GM18907 (cell line): ENCODE measurements around the gene PADI1.

Experiments
- ATAC-seq: cut with Tn5 transposase; IDR thresholded peaks from one replicate; pipeline ENCODE4 v1.9.1; 2021; ENCODE audit warnings: mild to moderate bottlenecking, moderate library complexity; ENCODE audit not compliant: unreplicated experiment

The PADI1 gene, protein sequence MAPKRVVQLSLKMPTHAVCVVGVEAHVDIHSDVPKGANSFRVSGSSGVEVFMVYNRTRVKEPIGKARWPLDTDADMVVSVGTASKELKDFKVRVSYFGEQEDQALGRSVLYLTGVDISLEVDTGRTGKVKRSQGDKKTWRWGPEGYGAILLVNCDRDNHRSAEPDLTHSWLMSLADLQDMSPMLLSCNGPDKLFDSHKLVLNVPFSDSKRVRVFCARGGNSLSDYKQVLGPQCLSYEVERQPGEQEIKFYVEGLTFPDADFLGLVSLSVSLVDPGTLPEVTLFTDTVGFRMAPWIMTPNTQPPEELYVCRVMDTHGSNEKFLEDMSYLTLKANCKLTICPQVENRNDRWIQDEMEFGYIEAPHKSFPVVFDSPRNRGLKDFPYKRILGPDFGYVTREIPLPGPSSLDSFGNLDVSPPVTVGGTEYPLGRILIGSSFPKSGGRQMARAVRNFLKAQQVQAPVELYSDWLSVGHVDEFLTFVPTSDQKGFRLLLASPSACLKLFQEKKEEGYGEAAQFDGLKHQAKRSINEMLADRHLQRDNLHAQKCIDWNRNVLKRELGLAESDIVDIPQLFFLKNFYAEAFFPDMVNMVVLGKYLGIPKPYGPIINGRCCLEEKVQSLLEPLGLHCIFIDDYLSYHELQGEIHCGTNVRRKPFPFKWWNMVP

DNA sequence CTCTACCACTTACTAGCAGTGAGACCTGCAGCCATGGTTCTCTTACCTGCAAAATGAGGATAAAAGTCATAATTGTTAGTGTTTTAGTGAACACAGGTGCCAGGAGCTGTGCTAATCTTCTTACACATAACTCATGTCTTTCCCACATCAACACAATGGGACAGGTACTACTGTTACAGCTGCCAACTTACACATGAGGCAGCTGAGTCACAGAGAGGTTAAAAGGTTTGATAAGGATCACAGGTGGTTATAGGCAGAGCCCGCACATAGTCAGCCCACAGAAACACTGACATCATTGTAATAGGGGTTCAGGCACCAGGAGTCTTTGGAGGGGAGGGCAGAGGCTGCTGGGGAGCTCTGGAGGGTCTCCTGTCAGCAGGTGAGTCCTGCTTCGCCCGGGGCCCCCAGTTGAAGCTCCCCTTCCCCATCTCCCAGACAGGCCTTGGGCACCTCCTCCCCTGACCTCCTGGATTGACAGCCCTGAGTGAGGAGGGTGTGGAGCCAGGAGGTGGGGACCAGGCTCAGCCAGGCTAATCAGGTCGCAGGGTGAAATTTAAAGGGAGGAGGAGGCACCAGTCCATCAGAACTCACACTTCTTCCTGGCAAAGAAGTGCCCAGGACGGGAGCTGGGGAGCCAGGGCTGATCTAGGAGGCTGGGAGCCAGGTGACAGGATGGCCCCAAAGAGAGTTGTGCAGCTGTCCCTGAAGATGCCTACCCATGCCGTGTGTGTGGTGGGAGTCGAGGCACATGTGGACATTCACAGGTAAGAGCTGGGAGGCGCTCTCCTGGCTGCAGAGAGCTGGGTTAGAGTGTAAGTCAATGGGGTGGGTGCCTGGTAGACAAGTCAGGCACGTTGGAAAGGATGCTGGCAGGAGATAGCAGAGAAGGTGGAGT lies at the start of gene PADI1:
TSS of gene PADI1 (plus strand) at position 583 of the 895 bp plus-strand sequence. CDS start at position 673, 90 bp downstream.
- ATAC-seq: no peak

DNA sequence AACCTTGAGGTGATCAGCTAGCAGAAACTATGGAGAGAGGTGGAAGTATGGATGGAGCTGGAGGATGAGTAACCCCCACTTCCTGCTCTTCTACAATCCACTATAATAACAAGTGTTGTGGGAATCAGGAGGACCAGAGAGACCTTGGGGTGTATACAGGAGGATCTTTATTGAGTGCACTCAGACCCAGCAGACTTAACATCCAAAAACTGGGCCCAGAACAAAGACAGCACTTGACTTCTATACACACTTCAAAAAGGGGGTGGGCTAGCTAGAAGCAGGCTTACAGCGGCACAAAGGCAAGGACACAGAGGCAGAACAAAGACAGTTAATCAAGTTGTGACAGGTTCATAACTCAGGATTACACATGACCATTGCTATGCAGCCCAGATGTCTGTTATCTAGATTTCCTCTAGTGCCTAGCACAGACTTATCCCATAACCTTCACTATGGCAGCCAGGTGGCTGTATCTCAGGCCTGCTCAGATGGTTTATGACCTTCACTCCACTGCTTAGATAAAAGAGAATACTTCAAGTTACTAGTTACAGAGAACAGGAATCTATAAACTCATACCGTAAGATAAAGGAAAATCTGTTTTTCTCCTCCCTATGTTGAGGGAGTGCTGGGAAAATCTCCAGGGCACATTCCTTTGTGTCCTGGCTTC lies 49.5 kb upstream of the PADI1 start:
- ATAC-seq: no peak

DNA sequence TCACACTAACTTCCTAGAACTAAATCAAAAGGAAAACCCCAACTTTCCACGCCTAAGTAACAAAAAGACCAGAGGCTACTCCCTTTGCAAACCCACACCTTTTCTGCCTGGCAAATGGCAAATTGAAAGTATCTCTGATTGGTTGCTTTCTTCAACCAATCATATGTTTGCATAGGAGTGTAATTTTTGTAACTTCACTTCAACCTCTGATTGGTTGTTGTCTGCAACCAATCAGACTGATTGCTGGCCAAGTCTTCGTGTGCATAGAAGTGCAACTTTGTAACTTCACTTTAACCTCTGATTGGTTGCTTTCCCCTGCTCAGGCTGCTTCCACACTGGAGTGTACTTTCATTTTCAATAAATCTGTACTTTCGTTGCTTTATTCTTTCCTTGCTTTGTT lies 48.8 kb upstream of the PADI1 start:
- ATAC-seq: no peak

DNA sequence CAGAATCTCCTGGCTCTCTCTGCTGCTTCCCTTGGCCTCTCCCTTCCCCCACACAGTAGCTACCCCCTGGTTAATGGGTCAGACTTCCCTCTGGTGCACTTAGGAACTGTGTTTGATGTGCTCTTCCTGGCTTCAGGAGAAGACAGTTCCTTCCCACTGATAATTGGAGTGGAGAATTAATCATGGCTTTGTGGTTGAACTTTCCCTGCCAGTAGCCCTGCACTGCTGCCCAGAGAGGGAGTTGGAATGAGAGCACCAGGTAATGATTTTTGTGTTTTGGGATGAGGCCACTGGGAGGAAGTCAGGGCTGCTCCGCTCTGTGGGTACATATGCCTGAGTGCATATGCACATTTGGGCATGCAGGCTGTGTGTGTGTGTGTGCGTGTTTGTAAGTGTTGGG lies 46.0 kb upstream of the PADI1 start:
- ATAC-seq: no peak

DNA sequence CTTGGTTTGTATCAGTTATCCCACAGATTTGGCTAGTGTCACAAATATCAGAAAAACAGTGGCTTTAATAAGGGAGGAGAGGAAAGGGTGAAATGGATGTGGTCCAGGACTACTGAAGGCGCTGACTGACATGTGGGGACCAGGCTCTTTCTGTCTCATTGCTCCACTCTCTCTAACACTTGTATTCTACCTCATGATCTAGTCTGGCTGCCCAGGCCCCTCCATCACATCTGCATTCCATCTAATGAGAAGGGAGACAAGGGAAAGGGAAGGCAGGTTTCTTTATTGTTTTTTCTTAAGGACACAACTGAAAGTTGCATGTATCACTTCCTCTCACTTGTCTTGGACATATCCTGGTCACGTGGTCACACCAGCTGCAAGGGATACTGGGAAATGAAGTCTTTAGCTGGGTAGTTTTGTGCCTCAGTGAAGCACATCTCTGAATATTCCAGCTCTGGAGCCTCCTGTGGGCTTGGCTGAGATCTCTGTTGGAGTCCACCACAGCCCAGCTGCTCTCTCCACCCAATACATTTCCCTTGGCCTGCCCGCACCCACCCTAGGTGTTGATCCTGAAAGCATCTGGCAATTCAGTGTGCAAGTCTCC lies 43.7 kb upstream of the PADI1 start:
- no peak for ATAC-seq

DNA sequence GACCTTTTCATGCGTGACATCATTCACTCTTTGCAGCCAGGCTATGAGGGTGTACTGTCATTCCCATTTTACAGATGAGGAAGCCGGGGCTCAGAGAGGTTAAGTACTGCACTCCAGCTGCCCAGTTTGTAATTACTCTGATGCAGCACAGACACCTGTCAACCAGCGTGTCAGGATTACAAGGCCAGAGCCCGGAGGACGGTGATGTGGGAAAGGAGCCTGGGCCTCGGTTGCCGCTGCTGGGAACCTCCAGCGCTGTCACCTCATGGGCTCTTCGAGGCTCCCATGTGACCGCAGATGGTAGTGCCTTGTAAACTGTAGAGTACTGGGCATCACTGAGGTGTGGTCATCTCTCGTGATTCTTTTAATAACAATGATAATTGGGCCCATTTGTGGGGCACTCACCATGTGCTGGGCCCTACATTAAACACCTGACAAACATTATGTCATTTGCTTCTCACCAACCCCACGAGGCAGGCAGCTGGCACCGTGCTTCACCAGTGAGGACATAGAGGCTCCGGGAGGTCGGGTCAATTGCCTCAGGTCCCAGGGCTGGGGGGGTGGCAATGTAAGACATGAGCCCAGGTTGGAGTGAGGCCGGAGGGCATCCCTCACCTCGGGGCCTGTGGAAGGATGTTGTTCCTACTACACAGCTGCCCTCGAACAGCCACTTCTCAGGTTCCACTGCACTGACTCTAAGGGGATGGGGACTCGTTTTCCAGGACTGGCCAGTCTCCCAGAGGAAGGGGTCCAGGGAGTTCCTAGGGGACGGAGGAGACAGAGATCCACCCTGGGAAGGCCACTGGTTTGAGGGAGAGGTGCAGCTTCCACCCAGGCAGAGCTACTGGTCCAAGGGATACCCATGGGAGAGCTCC lies 42.8 kb upstream of the PADI1 start:
- no peak for ATAC-seq

DNA sequence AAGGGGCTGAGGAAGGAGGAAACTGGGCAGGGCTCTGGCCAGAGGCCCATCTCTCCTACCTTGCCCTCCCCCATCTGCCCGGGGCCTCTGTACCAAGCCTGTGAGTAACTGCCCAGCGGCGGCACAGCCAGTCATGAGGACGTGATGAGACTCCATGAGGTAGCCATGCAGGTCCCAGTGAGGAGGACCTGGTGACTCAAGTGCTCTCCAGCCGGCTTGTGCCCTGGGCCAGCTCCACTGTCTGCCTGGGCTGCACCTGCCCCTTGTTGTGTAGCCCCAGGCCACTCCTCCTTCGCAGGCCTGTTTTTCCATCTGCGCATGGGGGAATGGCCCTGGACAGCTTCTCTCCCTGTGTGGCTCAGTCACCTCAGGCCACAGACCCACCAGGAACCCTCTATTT lies 42.0 kb upstream of the PADI1 start:
- ATAC-seq: no peak

DNA sequence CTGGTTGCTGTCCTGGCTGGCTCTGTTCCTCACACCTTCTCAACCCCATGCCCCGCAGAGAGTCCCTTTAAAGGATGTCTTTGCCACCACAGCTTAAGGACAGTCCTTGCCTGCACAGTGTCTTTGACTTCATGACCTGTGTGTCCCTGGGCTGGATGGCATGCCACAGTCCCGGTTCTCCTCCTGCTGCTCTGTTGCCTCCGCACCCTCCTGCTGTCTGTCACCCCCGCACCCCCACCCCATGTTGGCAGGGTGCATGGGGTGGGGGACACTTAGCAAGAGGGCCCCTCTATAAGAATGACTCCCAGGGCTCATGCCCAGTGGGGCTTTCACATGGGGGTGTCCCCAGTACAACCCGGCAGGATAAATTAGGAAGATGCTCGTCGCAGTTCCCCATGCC lies 41.6 kb upstream of the PADI1 start:
- no peak for ATAC-seq

DNA sequence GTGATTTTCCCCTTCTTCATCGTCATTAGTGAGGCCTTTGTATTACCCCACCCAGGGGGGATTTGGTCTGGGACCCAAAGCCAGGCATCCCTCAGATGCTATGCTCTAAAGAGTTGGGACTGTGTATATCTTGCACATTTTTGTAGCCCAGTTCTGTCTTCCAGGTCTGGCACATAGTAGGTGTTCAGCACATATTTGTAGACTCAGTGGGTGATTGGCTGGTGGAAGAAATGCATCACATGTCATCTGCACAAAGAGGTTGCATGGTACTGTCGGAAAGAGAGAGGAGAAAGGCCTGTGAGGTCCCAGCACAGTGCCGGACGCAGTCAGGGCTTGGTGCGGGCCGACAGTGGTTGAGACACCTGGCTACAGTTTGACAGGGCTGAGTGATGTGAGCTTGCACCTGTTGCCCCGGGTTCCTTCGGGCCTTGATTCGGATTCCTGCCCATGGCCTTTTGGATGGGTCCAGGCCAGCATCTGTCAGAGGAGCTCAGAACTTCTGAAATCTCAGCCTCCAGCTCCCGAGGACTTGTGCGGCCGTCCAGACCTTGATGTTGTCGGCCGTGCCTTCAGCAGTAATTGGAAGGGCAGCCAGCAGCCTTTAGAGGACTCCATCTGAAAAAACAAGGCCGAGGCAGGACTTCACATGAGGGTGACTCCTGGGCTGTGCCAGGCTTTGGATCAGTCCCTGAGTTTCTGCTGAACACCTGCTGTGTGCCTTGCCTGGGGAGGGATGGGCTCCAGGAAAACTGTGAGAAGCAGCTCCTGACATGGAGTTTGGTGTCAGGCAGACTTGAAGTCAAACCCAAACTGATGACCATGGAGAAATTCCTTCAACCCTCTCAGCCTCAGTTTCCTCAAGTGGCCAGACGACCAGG lies 40.9 kb upstream of the PADI1 start:
- ATAC-seq: no peak

DNA sequence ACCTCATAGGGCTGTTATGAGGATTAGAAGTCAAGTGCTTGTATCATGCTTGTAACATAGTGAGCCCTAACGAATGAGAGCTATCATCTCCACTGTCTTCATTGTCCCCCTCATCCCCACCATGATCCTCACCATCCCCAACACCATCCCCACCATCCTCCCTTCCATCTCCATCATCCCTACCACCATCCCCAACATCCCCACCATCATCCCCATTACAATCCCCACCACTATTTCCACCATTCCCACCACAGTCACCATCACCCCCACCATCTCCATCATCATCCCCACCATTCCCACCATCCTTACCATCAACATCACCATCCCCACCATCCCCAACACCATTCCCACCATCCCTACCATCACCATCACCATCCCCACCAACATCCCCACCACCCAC lies 39.1 kb upstream of the PADI1 start:
- ATAC-seq: no peak

DNA sequence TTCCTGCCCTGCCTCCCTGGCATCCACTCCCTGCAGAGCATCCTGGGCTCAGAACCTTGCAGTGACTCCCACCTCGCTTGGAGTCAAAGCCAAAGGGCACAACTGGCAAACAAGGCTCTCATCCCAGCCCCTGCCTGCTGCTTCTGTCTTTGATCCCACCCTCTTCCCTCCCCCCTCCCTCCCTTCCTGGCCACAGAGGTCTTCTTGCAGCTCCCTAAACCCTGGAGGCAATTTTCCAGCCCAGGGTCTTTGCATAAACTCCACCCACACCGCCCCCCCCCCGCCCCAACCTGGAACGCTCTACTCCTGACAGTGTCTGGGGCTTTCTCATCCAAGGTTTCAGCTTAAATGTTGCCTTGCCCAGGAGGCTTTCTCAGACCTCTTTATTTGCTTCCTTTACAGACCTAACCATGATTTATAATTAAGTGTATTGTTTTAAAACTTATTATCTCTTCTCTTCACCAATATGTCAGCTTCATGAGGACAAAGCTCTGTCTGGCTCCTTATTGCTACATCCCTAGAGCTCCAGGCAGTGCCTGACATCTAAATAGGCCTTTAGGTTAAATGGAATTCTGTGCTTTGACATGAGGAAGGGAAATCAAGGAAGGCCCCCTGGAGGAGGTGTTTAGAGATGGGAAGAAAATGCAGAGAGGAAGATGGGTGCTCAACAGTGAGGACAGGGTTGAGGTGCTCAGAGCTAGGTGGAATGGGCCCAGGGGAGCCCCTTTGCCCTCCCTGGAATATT lies 37.7 kb upstream of the PADI1 start:
- ATAC-seq: no peak

DNA sequence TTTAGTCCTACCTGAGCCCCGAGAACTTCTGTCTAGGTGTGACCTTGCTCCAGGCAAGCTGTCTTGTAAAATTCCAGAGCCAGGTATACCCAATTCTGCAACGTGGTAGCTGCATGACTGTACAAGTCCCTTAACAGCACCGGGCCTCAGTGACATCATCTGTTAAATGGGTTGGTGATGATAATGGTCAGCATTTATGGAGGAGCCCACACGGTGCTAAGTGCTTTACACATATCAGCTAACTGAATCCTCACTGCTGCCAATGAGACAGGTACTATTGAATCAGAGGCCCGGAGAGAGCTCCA lies 37.2 kb upstream of the PADI1 start:
- ATAC-seq: no peak

DNA sequence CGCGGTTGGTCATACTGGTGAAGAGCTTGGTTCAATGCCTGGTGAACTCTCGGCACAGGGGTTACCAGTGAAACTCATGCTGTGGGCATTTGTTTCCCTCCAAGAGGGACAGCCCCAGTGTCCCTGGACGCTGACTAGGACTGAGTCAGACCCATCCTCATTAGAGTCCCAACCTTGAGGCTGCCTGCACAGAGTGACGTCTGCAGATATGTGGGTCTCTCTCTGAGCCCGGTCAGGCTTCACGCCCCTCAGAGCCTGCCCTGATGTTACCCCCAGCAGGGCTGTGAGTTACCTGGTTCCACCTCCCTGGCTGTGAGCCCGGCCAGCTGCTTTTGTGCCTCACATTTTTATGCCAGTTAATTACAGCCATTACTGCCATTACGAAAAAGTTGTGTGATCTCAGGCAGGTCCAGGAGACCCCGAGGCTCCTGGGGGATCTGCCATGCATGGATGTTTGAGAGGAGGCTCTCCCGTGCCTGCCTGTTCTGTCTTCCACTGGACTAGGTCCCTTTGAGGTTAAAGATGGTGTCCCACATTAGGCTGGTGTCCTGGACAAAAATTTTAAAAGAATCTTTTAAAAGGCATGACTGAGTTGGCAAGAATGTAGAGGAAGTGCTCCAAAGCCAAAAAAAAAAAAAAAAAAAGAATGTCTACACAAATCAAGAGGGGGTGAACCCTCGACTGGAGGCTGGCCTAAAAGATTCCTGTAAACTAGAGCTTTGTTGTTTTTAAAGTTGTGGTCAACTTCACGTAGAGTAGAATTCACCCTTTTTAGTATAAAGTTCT lies 36.6 kb upstream of the PADI1 start:
- no peak for ATAC-seq

DNA sequence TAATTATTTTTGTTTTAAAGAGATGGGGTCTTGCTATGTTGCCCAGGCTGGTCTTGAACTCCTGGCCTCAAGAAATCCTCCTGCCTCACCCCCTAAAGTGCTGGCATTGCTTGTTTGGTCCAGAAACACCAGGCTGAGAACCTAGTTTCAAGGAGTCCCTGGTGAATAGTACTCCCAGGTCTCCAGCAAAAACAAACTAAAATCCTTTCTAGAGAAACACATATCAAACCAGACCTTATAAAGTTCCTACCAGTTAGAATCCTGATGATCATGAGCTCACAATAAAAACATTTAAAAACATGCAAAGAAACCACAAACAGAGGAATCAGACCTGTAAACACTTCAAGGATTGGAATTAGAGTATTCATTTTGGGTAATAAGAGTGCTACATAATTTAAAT lies 34.4 kb upstream of the PADI1 start:
- no peak for ATAC-seq

DNA sequence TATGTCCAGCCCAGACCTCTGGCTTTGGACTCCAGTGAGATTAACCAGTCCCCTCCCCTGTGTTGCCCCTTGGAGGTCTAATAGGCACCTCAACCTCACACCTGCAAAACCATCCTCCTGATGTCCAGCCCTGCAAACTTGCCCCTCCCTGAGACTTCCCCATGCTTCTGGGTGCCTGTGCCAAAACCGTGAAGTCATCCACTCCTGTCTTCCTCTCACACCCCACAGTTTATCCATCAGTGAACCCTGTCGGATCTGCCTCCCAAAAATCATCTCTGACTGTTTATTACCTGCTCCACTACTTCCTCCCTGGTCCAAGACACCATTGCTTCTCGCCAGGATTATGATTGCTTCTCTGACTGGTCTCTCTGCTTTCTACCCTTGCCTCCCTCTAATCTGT lies 31.7 kb upstream of the PADI1 start:
- no peak for ATAC-seq

DNA sequence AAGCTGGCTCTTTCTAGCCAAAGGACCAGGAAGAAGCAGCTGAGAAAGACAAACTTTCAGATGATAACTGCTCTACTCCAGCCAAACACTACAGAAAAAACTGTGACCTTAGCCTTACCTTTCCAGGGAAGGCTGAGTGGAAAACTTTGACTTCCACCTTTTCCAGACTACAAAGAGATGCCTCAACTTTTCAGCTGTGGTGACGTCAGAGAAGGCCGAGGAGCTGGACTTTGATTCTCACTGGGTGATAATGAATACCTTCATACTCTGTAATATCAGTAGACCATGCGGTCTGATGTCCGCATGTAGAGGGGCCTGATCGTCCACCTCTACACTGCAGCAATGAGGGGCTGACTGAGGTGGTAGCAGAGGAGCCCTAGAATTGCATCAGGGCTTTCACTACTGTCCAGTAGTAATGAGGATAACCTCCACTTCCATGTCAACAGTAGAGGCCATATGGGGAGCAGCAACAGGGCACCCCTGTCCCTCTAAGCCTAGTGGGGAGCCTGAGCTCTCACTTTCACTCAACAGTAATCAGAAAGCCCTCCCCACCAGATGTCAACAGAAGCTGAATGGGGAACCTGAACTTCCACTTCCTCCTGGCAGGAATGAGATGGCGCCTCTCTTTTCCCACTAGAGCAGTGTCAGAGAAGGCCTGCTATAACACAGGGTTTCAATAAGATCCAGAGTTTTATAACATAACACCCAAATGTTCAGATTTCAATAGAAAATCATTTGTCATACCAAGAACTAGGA lies 28.4 kb upstream of the PADI1 start:
- no peak for ATAC-seq

DNA sequence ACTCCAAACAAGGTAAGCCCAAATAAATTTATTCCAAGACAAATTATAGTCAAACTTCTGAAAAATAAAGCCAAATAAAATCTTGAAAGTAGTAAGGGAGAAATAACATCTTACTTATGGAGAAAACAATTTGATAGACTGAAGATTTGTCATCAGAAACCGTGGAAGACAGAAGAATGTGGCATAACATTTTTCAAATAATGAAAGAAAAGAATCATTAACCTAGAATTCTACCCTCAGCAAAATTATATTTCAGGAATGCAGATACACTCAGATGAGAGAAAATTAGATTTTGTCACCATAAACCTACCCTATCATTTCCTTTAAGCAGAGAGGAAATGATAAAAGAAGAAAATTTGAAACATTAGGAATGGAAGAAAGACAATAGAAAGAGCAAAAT lies 27.3 kb upstream of the PADI1 start:
- no peak for ATAC-seq
